Parathyroid adenoma (tissue), 2 donors: ENCODE data around the gene XAF1.
"Not testable (repeated sequence)": the region's sequence is repeated elsewhere in the genome, so short reads cannot be mapped to it uniquely, and the experiment has no call there.

Experiments used
- H2AFZ ChIP-seq: fragments of 300-600 bp; sonication (generic); one replicate; pipeline ENCODE4 v1.7.0; 2017; ENCODE audit warnings: antibody characterized with exemption, mild to moderate bottlenecking
- H3K27ac ChIP-seq: fragments of 300-600 bp; sonication (generic); one replicate; pipeline ENCODE4 v1.7.0; 2017
- H3K27me3 ChIP-seq: fragments of 300-600 bp; sonication (generic); one replicate; pipeline ENCODE4 v1.7.0; 2017; ENCODE audit warnings: low read length; ENCODE audit not compliant: control insufficient read depth, insufficient read depth
- H3K36me3 ChIP-seq: fragments of 300-600 bp; sonication (generic); one replicate; pipeline ENCODE4 v1.7.0; 2017; ENCODE audit warnings: low read length; ENCODE audit not compliant: control insufficient read depth, insufficient read depth
- H3K4me1 ChIP-seq: fragments of 300-600 bp; sonication (generic); one replicate; pipeline ENCODE4 v1.7.0; 2017; ENCODE audit warnings: control low read depth
- H3K4me2 ChIP-seq: fragments of 300-600 bp; sonication (generic); one replicate; pipeline ENCODE4 v1.7.0; 2017; ENCODE audit warnings: low read length
- H3K4me3 ChIP-seq: fragments of 300-600 bp; sonication (generic); one replicate; pipeline ENCODE4 v1.7.0; 2017; ENCODE audit warnings: low read depth, low read length
- H3K79me2 ChIP-seq: fragments of 300-600 bp; sonication (generic); one replicate; pipeline ENCODE4 v1.7.0; 2017; ENCODE audit warnings: control low read depth
- H3K9ac ChIP-seq: fragments of 300-600 bp; sonication (generic); one replicate; pipeline ENCODE4 v1.7.0; 2017; ENCODE audit warnings: mild to moderate bottlenecking
- H3K9me3 ChIP-seq: fragments of 300-600 bp; sonication (generic); one replicate; pipeline ENCODE4 v1.7.0; 2017; ENCODE audit warnings: low read length; ENCODE audit not compliant: control insufficient read depth
- CTCF ChIP-seq: fragments of 300-600 bp; sonication (generic); IDR thresholded peaks from one replicate; pipeline ENCODE4 v1.7.0; 2017; ENCODE audit warnings: antibody characterized with exemption, mild to moderate bottlenecking
- donor health status: primary hyperparathyroidism.

Gene XAF1

GRCh38 chr17:6756425-6757031, 682 bp downstream of the XAF1 start:
- Histone ChIP-seq H3K4me3 (peak overlapping the region; percentile 42), H2AFZ (no peak overlapping the region), H3K9ac (no peak overlapping the region), H3K27ac (peak overlapping the region; percentile 73), H3K27me3 (no peaks in the 10 kb centered on the region), H3K9me3 (no peaks in the 10 kb centered on the region), H3K4me2 (no peak overlapping the region), H3K4me1 (no peaks in the 10 kb centered on the region), H3K36me3 (no peaks in the 10 kb centered on the region), H3K79me2 (no peaks in the 10 kb centered on the region)
- no peak for TF ChIP-seq CTCF

DNA sequence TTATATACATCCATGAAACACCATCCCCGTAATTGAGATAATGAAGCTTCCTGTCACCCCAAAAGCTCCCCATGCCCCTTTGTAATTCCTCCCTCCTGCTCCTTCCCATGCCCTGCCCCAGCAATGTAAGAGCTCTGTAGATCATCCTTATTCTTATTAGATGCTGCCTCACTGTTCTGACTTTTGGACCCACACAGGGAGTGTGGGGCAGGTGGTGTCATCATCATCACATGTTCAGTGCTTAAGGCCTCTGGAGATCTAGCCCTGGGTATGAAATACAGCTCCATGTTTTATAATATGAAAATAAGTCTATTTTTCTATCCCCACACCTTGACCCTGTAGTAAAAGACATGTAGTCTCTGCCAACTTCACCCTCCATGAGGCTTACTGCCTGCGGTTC, 1.9 kb downstream of the XAF1 start:
- H3K4me1 ChIP-seq = no peaks in the 10 kb centered on the region
- no peak for TF ChIP-seq CTCF
- no peak overlapping the region for H3K4me3 ChIP-seq
- H3K79me2 ChIP-seq = no peaks in the 10 kb centered on the region
- no peaks in the 10 kb centered on the region for H3K36me3 ChIP-seq
- H3K9ac ChIP-seq = no peak overlapping the region
- no peak overlapping the region for H3K27ac ChIP-seq
- no peaks in the 10 kb centered on the region for H3K27me3 ChIP-seq
- no peak overlapping the region for H2AFZ ChIP-seq
- no peak overlapping the region for H3K4me2 ChIP-seq
- H3K9me3 ChIP-seq = no peaks in the 10 kb centered on the region

- Histone ChIP-seq H3K4me2 (no peak overlapping the region), H3K79me2 (no peaks in the 10 kb centered on the region), H3K4me1 (no peaks in the 10 kb centered on the region), H3K4me3 (no peak overlapping the region), H3K27ac (no peak overlapping the region), H2AFZ (no peak overlapping the region), H3K9me3 (no peaks in the 10 kb centered on the region), H3K27me3 (no peaks in the 10 kb centered on the region), H3K9ac (no peak overlapping the region), H3K36me3 (no peaks in the 10 kb centered on the region)
- no peak for TF ChIP-seq CTCF
Observed at GRCh38 chr17:6761779-6762178, 5.9 kb downstream of the XAF1 start.

- Histone ChIP-seq H3K9me3 (no peaks in the 10 kb centered on the region), H3K9ac (no peak overlapping the region), H3K4me2 (no peak overlapping the region), H3K27ac (no peak overlapping the region), H3K79me2 (no peaks in the 10 kb centered on the region), H3K4me3 (no peak overlapping the region), H3K4me1 (no peaks in the 10 kb centered on the region), H2AFZ (no peak overlapping the region), H3K36me3 (no peaks in the 10 kb centered on the region), H3K27me3 (no peaks in the 10 kb centered on the region)
- TF ChIP-seq CTCF = no peak
Observed at GRCh38 chr17:6768447-6768846, 12.6 kb downstream of the XAF1 start.

DNA sequence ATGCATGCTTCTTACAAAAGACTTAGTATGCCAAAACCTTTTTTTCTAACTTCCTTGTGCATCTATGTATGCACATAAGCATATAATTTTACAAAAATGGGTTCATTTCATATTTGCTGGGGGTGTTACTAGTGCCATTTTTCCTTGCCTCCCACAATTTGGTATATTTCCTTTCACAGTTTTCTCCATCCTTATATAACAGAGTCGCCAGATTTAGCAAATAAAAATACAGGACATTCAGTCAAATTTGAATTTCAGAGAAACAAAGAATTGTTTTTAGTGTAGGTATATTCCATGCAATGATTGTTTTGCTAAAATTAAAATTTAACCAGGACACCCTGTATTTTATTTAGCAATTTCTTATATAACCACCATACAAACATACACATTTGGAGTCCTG, 16.2 kb downstream of the XAF1 start:
- no peaks in the 10 kb centered on the region for H3K4me1 ChIP-seq
- no peaks in the 10 kb centered on the region for H3K27me3 ChIP-seq
- no peaks in the 10 kb centered on the region for H3K9me3 ChIP-seq
- no peak overlapping the region for H3K4me2 ChIP-seq
- H3K4me3 ChIP-seq = no peak overlapping the region
- H3K79me2 ChIP-seq = no peaks in the 10 kb centered on the region
- H3K36me3 ChIP-seq = no peaks in the 10 kb centered on the region
- no peak overlapping the region for H3K27ac ChIP-seq
- no peak for TF ChIP-seq CTCF
- no peak overlapping the region for H3K9ac ChIP-seq
- no peak overlapping the region for H2AFZ ChIP-seq

DNA sequence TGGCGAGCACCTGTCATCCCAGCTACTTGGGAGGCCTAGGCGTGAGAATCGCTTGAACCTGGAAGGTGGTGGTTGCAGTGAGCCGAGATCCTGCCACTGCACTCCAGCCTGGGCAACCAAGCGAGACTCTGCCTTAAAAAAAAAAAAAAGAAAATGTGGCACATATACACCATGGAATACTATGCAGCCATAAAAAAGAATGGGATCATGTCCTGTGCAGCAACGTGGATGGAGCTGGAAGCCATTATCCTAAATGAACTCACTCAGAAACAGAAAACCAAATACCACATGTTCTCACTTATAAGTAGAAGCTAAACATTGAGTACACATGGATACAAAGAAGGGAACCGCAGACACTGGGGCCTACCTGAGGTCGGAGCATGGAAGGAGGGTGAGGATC, 19.1 kb downstream of the XAF1 start:
- H3K79me2 ChIP-seq, H3K4me1 ChIP-seq, H3K9me3 ChIP-seq, H3K27me3 ChIP-seq, H2AFZ ChIP-seq, H3K4me2 ChIP-seq, H3K27ac ChIP-seq, H3K36me3 ChIP-seq, H3K4me3 ChIP-seq, H3K9ac ChIP-seq: not testable (repeated sequence)
